Heart right ventricle (tissue), 16 donors: ENCODE data around the gene PWP1. TPM values are rescaled to one million over a fixed set of nuclear protein-coding genes. Genes with fewer than 3 reads are reported as not detected.

Experiments used
- ATAC-seq, 8 donors: fragments of 200-7000 bp; cut with Tn5 transposase; one replicate each; pipeline ENCODE4 v1.9.1; 2020; ENCODE audit warnings: mild to moderate bottlenecking in 8 of 8, moderate library complexity in 8 of 8, moderate number of reproducible peaks in 1 of 8
- DNase-seq, 2 donors: peaks; one replicate each; pipeline ENCODE4 v3.0.0-alpha.2; 2020
- H3K27ac ChIP-seq, 10 donors: fragments of 200-600 bp; sonication (generic) in 2 of 10; one replicate each; pipeline versions ENCODE4 v1.5.0 to v1.8.0; 2020 to 2022; ENCODE audit warnings: mild to moderate bottlenecking in 3 of 10
- H3K27me3 ChIP-seq, 7 donors: fragments of 200-600 bp; one replicate each; pipeline ENCODE4 v1.8.0; 2021 to 2022; ENCODE audit warnings: mild to moderate bottlenecking in 2 of 7
- H3K36me3 ChIP-seq, 9 donors: fragments of 200-600 bp; sonication (generic) in 1 of 9; one replicate each; pipeline versions ENCODE4 v1.5.0 to v1.8.0; 2020 to 2022; ENCODE audit warnings: mild to moderate bottlenecking in 2 of 9
- H3K4me1 ChIP-seq, 9 donors: fragments of 200-600 bp; sonication (generic) in 1 of 9; one replicate each; pipeline versions ENCODE4 v1.5.0 to v1.8.0; 2020 to 2022; ENCODE audit warnings: mild to moderate bottlenecking in 4 of 9
- H3K4me3 ChIP-seq, 10 donors: fragments of 200-600 bp; sonication (generic) in 2 of 10; one replicate each; pipeline versions ENCODE4 v1.5.0 to v1.8.0; 2020 to 2022; ENCODE audit warnings: mild to moderate bottlenecking in 7 of 10, moderate library complexity in 2 of 10
- H3K9me3 ChIP-seq, 11 donors: fragments of 200-600 bp in 10 of 11; sonication (generic) in 2 of 11; one replicate each; pipeline versions ENCODE4 v1.5.0 to v1.8.0; 2013 to 2022; ENCODE audit warnings: mild to moderate bottlenecking in 2 of 11, control low read depth in 1 of 11, moderate library complexity in 1 of 11
- CTCF ChIP-seq, 9 donors: fragments of 200-600 bp; sonication (generic) in 2 of 9; IDR thresholded peaks; one replicate each; pipeline versions ENCODE4 v1.5.0 to v1.8.0; 2021 to 2022; ENCODE audit warnings: antibody characterized with exemption in 9 of 9, mild to moderate bottlenecking in 5 of 9, moderate library complexity in 1 of 9
- WGBS, 2 donors: extraction: QIAGEN DNeasy Blood & Tissue Kit; methylation state at CpG; one replicate each; pipeline ENCODE4 v1.1.7; 2013; ENCODE audit warnings: inconsistent platforms in 1 of 2; 5-methylcytosine and 5-hydroxymethylcytosine counted together
- intact Hi-C, 10 donors: fragments of 100-400 bp; cut with DNase I; formaldehyde crosslinking; loops; one replicate each; pipeline versions ENCODE4 v1.11.1 to v1.14.2; 2022
- polyA plus RNA-seq, 2 donors: library from polyadenylated mRNA; stranded (reverse); fragments of 200-250 nt; gene quantifications; one replicate each; pipeline ENCODE4 v1.2.3, GENCODE V29; 2013
- total RNA-seq, 10 donors: library from RNA; stranded (reverse); fragmentation: NEBNext Ultra II Directional in 3 of 10; extraction: Animal tissue kit (Norgen Biotek cat#: 25700) in 3 of 10; gene quantifications; one replicate each; pipeline versions ENCODE4 v1.2.1 to v1.2.4, GENCODE V29; 2021 to 2023
- donor health status: Arrhythmogenic right ventricular cardiomyopathy.
- donor health status: ischemic (EF 13 %, LVEDD 7.1; RV severe dilation, severe dysfunction).
- donor health status: healthy with polysubstance abuse.
- donor health status: DM: no; HTN: yes; CAD: no.
- donor health status: DM: no; HTN: no; CAD: no.
- donor health status: ischemic (EF 25% LVEDD 6.9; RV normal size, moderate dysfunction).
- donor health status: ischemic (EF 25% LVEDD 5.7; RV mildly dilated, moderate dysfunction).
- donor health status: healthy.
- donor health status: DM: yes; HTN: yes; CAD: no.
- donor health status: Ischemic cardiomyopathy.
- donor health status: ischemic (EF 35%, LVEDD 5.7; RV mildly dilated, moderate dysfunction).
- donor health status: nonischemic (EF 11% LVEDD 7.7; RV severe dilation, severe dysfunction).
- donor health status: DM: yes; HTN: yes; CAD: no.
- donor health status: PGD.
- donor health status: ischemic (EF 29% LVEDD 5.4; RV normal size, mild dysfunction).
- donor health status: nonischemic (EF 23%, LVEDD 6.1; RV moderate dilation, normal function).

PWP1 gene
- total and polyA plus RNA-seq, 12 donors, result 9.1 to 17.6 (median 13.8) TPM

- DNase-seq, result no peak
- peaks cover 0 to 3% (median 0%) of the 10 kb centered on the region in 11 donors for H3K9me3 ChIP-seq
- peaks cover 0 to 38% (median 20%) of the 10 kb centered on the region in 9 donors for H3K36me3 ChIP-seq
- intact Hi-C loops, result no loop called here
- H3K4me3 ChIP-seq, result no peak overlapping the region
- 80 to 82% methylated on average over 4 of the region's 4 CpGs for WGBS, 2 donors
- no peak for ATAC-seq
- no peak overlapping the region for H3K27ac ChIP-seq
- H3K27me3 ChIP-seq, result no peaks in the 10 kb centered on the region
- no peaks in the 10 kb centered on the region for H3K4me1 ChIP-seq
- TF ChIP-seq CTCF (IDR thresholded peaks at IDR 0.05), result no peak
Measured at GRCh38 chr12:107730618-107731341, 45.2 kb downstream of the PWP1 start.

GRCh38 chr12:107731366-107731765 lies 45.8 kb downstream of the PWP1 start:
- no peak for TF ChIP-seq CTCF (IDR thresholded peaks at IDR 0.05)
- Histone ChIP-seq H3K4me1 (no peaks in the 10 kb centered on the region), H3K27ac (no peak overlapping the region), H3K27me3 (no peaks in the 10 kb centered on the region), H3K36me3 (peaks cover 0 to 44% (median 23%) of the 10 kb centered on the region in 9 donors), H3K4me3 (no peak overlapping the region), H3K9me3 (peaks cover 0 to 3% (median 0%) of the 10 kb centered on the region in 11 donors)
- no peak for DNase-seq
- intact Hi-C loops, result no loop called here
- WGBS, 2 donors, result 88 to 91% methylated on average over 4 of the region's 4 CpGs
- ATAC-seq, result no peak

- no peak for TF ChIP-seq CTCF (IDR thresholded peaks at IDR 0.05)
- ATAC-seq (no peak), DNase-seq (no peak)
- intact Hi-C loops, result no loop called here
- WGBS, 2 donors, result 79 to 88% methylated on average over 3 of the region's 3 CpGs
- H3K27ac ChIP-seq, result no peak overlapping the region
- no peaks in the 10 kb centered on the region for H3K9me3 ChIP-seq
- no peaks in the 10 kb centered on the region for H3K4me1 ChIP-seq
- H3K36me3 ChIP-seq, result peaks cover 0 to 54% (median 31%) of the 10 kb centered on the region in 9 donors
- H3K27me3 ChIP-seq, result no peaks in the 10 kb centered on the region
- H3K4me3 ChIP-seq, result no peak overlapping the region
Measured at GRCh38 chr12:107732365-107732764, 46.8 kb downstream of the PWP1 start.

- WGBS, 2 donors, result 88 to 91% methylated on average over 5 of the region's 5 CpGs
- no peak for DNase-seq
- no peaks in the 10 kb centered on the region for H3K4me1 ChIP-seq
- no peak for ATAC-seq
- H3K4me3 ChIP-seq, result no peak overlapping the region
- no peaks in the 10 kb centered on the region for H3K27me3 ChIP-seq
- intact Hi-C loops, result no loop called here
- H3K27ac ChIP-seq, result no peak overlapping the region
- H3K9me3 ChIP-seq, result no peaks in the 10 kb centered on the region
- no peak for TF ChIP-seq CTCF (IDR thresholded peaks at IDR 0.05)
- H3K36me3 ChIP-seq, result peaks cover 0 to 72% (median 49%) of the 10 kb centered on the region in 9 donors
Measured at GRCh38 chr12:107734139-107734538, 48.5 kb downstream of the PWP1 start.
